ENCODE measurements around the gene C12orf43. TPM values are rescaled to one million over a fixed set of nuclear protein-coding genes. Genes with fewer than 3 reads are reported as not detected.

The C12orf43 gene
- polyA plus RNA-seq, 1 donor from 2014 or later = 20.3 TPM

DNA sequence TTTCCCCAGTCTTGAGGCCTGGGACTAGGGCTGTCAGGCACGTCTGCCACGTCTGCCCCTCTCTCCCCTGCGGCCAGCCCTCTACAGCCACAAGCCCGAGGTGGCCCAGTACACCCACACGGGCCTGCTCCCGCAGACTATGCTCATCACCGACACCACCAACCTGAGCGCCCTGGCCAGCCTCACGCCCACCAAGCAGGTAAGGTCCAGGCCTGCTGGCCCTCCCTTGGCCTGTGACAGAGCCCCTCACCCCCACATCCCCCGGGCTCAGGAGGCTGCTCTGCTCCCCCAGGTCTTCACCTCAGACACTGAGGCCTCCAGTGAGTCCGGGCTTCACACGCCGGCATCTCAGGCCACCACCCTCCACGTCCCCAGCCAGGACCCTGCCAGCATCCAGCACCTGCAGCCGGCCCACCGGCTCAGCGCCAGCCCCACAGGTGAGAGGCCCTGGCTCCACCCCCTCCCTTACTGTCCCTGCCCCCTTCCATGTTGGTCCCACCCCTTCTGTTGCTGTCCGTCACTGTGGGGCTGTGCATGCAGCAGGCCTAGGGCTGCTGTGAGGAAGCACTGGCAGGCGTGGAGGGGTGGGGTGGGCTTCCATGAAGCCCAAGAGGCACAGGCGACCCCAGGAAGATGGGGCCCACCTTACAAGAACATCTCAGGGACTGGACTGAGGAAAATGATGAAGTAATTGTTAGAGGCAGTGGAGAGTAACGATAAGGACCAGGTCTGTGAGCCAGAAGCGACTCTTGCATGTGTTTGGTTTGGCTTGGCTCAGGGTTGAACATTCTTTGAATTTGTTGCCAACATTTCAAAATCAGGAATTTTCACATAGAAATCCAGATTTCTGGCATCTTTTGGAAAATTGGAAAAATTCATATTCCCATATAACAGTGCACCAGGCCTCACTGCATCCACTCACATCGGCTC lies 16.8 kb downstream of the C12orf43 start:
- Histone ChIP-seq H3K9me3 (ENCODE audit: low read length) (no peaks in the 10 kb centered on the region), H3K36me3 (ENCODE audit: insufficient read depth, low read length) (peaks cover 2% of the 10 kb centered on the region), H3K4me3 (ENCODE audit: low read length) (no peak overlapping the region), H4K20me1 (ENCODE audit: insufficient read depth) (no peaks in the 10 kb centered on the region), H3K27ac (ENCODE audit: low read length) (no peak overlapping the region), H3K9me2 (ENCODE audit: insufficient read depth, low read length) (no peaks in the 10 kb centered on the region), H3K4me2 (ENCODE audit: low read length) (no peak overlapping the region), H3K9ac (ENCODE audit: low read length) (no peak overlapping the region), H2AFZ (ENCODE audit: low read depth, low read length) (no peak overlapping the region), H3K79me2 (replicated peaks; ENCODE audit: insufficient read depth, low read length) (no peaks in the 10 kb centered on the region), H3F3A (ENCODE audit: insufficient read depth, low read length, poor library complexity, severe bottlenecking) (no peaks in the 10 kb centered on the region), H3K27me3 (ENCODE audit: insufficient read depth, low read depth, low read length) (no peaks in the 10 kb centered on the region)
- TF ChIP-seq EZH2 (IDR thresholded peaks at IDR 0.05; ENCODE audit: borderline replicate concordance, insufficient read depth, low read length, poor library complexity, severe bottlenecking) = no peak
- TF ChIP-seq RAD21 (conservative IDR thresholded peaks at IDR 0.05) = no peak
- no peak for TF ChIP-seq MXI1 (conservative IDR thresholded peaks at IDR 0.05; ENCODE audit: poor library complexity, severe bottlenecking)

DNA sequence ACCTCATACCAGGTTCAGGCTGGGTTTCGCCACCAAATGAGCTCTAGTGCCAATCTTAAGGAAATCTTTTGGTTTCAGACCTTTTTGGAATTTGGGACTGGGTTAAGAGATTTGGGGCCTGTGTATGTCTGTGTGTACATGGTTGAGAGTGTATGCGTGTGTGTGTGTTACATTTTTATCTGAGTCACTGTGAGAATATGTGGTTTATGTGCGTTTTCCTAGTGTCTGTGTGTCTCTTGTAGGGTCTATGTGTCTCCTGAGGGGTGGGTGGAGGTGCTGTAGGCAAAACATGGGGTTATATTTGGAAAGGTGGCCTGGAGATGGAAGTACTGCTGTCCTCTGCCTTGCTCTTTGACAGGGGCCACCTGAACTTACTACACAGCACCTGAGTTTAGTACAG lies 17.9 kb downstream of the C12orf43 start:
- Histone ChIP-seq H3K9me3 (ENCODE audit: low read length) (no peaks in the 10 kb centered on the region), H3K27me3 (ENCODE audit: insufficient read depth, low read depth, low read length) (no peaks in the 10 kb centered on the region), H4K20me1 (ENCODE audit: insufficient read depth) (no peaks in the 10 kb centered on the region), H3K79me2 (replicated peaks; ENCODE audit: insufficient read depth, low read length) (no peaks in the 10 kb centered on the region), H3K4me3 (ENCODE audit: low read length) (no peak overlapping the region), H3K27ac (ENCODE audit: low read length) (no peak overlapping the region), H3K4me2 (ENCODE audit: low read length) (no peak overlapping the region), H3K36me3 (ENCODE audit: insufficient read depth, low read length) (no peaks in the 10 kb centered on the region), H3K9ac (ENCODE audit: low read length) (no peak overlapping the region), H3F3A (ENCODE audit: insufficient read depth, low read length, poor library complexity, severe bottlenecking) (no peaks in the 10 kb centered on the region), H2AFZ (ENCODE audit: low read depth, low read length) (no peak overlapping the region), H3K9me2 (ENCODE audit: insufficient read depth, low read length) (no peaks in the 10 kb centered on the region)
- no peak for TF ChIP-seq EP300 (conservative IDR thresholded peaks at IDR 0.05; ENCODE audit: poor library complexity, severe bottlenecking)
- no peak for TF ChIP-seq MXI1 (conservative IDR thresholded peaks at IDR 0.05; ENCODE audit: poor library complexity, severe bottlenecking)
- TF ChIP-seq POLR2AphosphoS5 (IDR thresholded peaks at IDR 0.05) = no peak
- TF ChIP-seq RAD21 (conservative IDR thresholded peaks at IDR 0.05) = no peak
- TF ChIP-seq EZH2 (IDR thresholded peaks at IDR 0.05; ENCODE audit: borderline replicate concordance, insufficient read depth, low read length, poor library complexity, severe bottlenecking) = no peak
- TF ChIP-seq, protein P1, sequence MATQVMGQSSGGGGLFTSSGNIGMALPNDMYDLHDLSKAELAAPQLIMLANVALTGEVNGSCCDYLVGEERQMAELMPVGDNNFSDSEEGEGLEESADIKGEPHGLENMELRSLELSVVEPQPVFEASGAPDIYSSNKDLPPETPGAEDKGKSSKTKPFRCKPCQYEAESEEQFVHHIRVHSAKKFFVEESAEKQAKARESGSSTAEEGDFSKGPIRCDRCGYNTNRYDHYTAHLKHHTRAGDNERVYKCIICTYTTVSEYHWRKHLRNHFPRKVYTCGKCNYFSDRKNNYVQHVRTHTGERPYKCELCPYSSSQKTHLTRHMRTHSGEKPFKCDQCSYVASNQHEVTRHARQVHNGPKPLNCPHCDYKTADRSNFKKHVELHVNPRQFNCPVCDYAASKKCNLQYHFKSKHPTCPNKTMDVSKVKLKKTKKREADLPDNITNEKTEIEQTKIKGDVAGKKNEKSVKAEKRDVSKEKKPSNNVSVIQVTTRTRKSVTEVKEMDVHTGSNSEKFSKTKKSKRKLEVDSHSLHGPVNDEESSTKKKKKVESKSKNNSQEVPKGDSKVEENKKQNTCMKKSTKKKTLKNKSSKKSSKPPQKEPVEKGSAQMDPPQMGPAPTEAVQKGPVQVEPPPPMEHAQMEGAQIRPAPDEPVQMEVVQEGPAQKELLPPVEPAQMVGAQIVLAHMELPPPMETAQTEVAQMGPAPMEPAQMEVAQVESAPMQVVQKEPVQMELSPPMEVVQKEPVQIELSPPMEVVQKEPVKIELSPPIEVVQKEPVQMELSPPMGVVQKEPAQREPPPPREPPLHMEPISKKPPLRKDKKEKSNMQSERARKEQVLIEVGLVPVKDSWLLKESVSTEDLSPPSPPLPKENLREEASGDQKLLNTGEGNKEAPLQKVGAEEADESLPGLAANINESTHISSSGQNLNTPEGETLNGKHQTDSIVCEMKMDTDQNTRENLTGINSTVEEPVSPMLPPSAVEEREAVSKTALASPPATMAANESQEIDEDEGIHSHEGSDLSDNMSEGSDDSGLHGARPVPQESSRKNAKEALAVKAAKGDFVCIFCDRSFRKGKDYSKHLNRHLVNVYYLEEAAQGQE (IDR thresholded peaks at IDR 0.05; ENCODE audit: borderline replicate concordance) = no peak
- no peak for TF ChIP-seq SMC3 (conservative IDR thresholded peaks at IDR 0.05; ENCODE audit: poor library complexity)

DNA sequence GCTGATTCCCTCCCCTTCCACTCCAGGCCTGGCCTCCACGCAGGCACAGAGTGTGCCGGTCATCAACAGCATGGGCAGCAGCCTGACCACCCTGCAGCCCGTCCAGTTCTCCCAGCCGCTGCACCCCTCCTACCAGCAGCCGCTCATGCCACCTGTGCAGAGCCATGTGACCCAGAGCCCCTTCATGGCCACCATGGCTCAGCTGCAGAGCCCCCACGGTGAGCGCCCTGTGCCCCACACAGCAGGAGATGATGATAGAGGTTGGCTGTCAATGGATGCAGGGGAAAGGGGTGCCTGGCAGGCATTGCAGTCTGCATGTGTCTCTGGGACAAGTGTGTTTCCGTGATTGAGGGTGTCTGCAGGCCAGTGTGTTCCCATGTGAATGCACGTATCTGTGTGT lies 18.8 kb downstream of the C12orf43 start:
- Histone ChIP-seq H3K9ac (ENCODE audit: low read length) (no peak overlapping the region), H2AFZ (ENCODE audit: low read depth, low read length) (no peak overlapping the region)
- no peak for TF ChIP-seq MXI1 (conservative IDR thresholded peaks at IDR 0.05; ENCODE audit: poor library complexity, severe bottlenecking)

More for the DNA sequence above, 18.8 kb downstream of the C12orf43 start:
- H3K27me3 ChIP-seq (ENCODE audit: insufficient read depth, low read depth, low read length) = no peaks in the 10 kb centered on the region
- no peak overlapping the region for H3K4me3 ChIP-seq (ENCODE audit: low read length)
- H3F3A ChIP-seq (ENCODE audit: insufficient read depth, low read length, poor library complexity, severe bottlenecking) = no peaks in the 10 kb centered on the region
- H3K36me3 ChIP-seq (ENCODE audit: insufficient read depth, low read length) = no peaks in the 10 kb centered on the region
- no peak overlapping the region for H3K4me2 ChIP-seq (ENCODE audit: low read length)
- H3K27ac ChIP-seq (ENCODE audit: low read length) = no peak overlapping the region
- H3K9me3 ChIP-seq (ENCODE audit: low read length) = no peaks in the 10 kb centered on the region
- H4K20me1 ChIP-seq (ENCODE audit: insufficient read depth) = no peaks in the 10 kb centered on the region
- H3K9me2 ChIP-seq (ENCODE audit: insufficient read depth, low read length) = no peaks in the 10 kb centered on the region
- H3K79me2 ChIP-seq (replicated peaks; ENCODE audit: insufficient read depth, low read length) = no peaks in the 10 kb centered on the region
